Measurements from ENCODE around the gene CDH13.

CDH13 gene

DNA sequence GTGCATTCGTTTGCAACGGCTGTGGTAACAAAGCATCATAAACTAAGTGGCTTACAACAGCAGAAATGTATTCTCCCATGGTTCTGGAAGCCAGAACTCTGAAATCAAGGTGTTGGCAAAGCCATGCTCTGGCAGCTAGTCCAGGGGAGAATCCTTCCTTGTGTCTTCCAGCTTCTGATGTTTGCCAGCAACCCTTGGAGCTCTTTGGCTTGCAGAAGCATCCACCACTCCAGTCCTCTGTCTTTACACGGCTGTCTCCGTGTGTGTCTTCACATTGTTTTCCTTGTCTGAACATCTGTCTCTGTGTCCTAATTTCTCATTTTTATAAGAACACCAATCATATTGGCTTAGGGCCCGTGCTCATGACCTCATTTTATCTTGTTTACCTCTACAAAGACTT is 915.7 kb downstream of the CDH13 start:
- Histone ChIP-seq H3K79me2 (ENCODE audit: control insufficient read depth, insufficient read depth, low read length, unreplicated experiment) (no peaks in the 10 kb centered on the region), H3K36me3 (ENCODE audit: insufficient read depth, low read length) (no peaks in the 10 kb centered on the region), H3K27ac (ENCODE audit: low read depth, low read length) (no peak overlapping the region), H3K4me1 (ENCODE audit: control insufficient read depth, insufficient read depth, low read length, unreplicated experiment) (no peaks in the 10 kb centered on the region), H3K27me3 (ENCODE audit: insufficient read depth, low read length) (no peaks in the 10 kb centered on the region), H2AFZ (ENCODE audit: low read length, unreplicated experiment) (no peak overlapping the region), H3K4me3 (ENCODE audit: low read depth, low read length) (no peak overlapping the region)

DNA sequence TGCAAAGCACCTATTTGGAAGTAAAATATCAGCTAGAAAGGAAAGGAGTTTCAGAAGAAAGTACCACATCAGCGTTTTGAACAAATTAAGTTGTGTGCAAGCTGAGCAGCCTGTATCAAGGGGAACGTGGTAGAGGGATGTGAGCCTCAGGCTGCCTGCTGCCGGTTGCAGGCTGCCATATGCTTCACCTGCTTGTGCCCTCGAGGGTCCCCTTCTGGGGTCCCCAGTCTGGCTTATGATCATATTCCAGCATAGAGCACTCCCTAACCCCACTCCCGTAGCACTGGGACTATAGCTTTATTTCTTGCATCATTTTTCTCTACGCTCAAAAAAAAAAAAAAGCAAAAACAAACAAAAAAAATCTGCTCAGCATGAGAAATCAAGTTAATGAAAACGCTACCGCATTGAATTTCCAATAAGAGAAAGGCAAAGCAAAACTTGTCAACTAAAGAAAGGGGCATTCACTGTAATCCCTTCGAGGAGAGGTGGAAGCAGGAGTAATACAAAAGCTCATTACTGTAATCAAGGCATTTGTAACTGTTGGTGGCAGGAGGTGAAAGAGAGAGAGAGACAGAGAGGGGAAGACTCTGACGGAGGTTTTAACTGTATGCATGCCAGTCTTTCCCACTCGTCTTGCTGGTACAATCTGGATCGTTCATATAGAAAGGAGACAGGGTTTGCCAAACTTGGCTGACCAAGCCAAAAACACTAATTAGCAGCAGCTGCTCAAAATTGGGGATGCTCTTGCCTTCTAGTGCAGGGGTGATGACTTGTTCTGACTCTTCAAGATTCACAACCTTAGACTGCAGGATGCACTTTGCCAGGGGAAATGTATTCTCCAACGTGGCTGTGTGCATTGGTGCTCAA is 922.8 kb downstream of the CDH13 start:
- Histone ChIP-seq H3K27me3 (ENCODE audit: insufficient read depth, low read length) (no peaks in the 10 kb centered on the region), H2AFZ (ENCODE audit: low read length, unreplicated experiment) (no peak overlapping the region), H3K4me3 (ENCODE audit: low read depth, low read length) (no peak overlapping the region), H3K36me3 (ENCODE audit: insufficient read depth, low read length) (no peaks in the 10 kb centered on the region), H3K79me2 (ENCODE audit: control insufficient read depth, insufficient read depth, low read length, unreplicated experiment) (no peaks in the 10 kb centered on the region), H3K4me1 (ENCODE audit: control insufficient read depth, insufficient read depth, low read length, unreplicated experiment) (peaks cover 5% of the 10 kb centered on the region), H3K27ac (ENCODE audit: low read depth, low read length) (no peak overlapping the region)

DNA sequence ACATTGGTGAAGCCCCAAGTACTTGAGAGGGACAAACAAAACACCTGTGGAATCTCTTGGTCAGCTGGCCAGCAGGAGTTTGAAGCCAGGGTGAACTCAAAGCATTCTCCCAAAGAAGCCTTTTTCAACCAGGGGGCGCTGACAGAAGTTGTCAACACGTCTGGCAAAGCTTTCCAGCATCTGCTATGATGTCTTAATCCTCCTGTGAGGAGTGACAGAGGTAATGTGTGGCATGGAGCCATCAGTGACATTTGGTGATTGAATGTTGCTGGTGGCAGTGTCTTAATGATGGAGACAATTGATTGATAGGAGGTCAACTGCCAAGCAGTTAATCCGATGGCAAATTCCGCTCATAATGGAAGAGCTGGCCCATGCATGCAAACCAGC is 923.4 kb downstream of the CDH13 start:
- Histone ChIP-seq H2AFZ (ENCODE audit: low read length, unreplicated experiment) (no peak overlapping the region), H3K4me3 (ENCODE audit: low read depth, low read length) (no peak overlapping the region), H3K36me3 (ENCODE audit: insufficient read depth, low read length) (no peaks in the 10 kb centered on the region), H3K4me1 (ENCODE audit: control insufficient read depth, insufficient read depth, low read length, unreplicated experiment) (peaks cover 5% of the 10 kb centered on the region), H3K27ac (ENCODE audit: low read depth, low read length) (no peak overlapping the region), H3K79me2 (ENCODE audit: control insufficient read depth, insufficient read depth, low read length, unreplicated experiment) (no peaks in the 10 kb centered on the region), H3K27me3 (ENCODE audit: insufficient read depth, low read length) (no peaks in the 10 kb centered on the region)

DNA sequence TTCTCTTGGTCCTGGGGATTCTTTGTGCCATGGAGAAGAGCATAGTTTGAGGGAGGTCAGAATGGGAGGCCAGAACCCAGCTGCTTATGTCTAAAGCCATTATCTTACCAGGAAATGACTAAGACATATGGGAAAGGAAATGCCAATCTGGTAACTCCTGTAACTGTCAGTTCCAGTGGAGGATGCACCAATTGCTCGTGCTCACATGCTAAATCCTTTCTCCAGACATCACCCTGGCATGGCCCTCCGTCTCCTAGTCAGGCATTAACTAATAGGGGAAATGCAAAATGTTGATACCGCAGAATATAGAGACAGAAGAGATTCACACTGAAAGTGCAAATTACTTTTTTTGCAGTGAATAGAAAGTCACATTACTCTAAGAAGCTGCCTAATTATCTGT is 925.5 kb downstream of the CDH13 start:
- Histone ChIP-seq H3K27me3 (ENCODE audit: insufficient read depth, low read length) (no peaks in the 10 kb centered on the region), H3K79me2 (ENCODE audit: control insufficient read depth, insufficient read depth, low read length, unreplicated experiment) (no peaks in the 10 kb centered on the region), H3K27ac (ENCODE audit: low read depth, low read length) (no peak overlapping the region), H2AFZ (ENCODE audit: low read length, unreplicated experiment) (no peak overlapping the region), H3K4me1 (ENCODE audit: control insufficient read depth, insufficient read depth, low read length, unreplicated experiment) (peaks cover 5% of the 10 kb centered on the region), H3K4me3 (ENCODE audit: low read depth, low read length) (no peak overlapping the region), H3K36me3 (ENCODE audit: insufficient read depth, low read length) (no peaks in the 10 kb centered on the region)

DNA sequence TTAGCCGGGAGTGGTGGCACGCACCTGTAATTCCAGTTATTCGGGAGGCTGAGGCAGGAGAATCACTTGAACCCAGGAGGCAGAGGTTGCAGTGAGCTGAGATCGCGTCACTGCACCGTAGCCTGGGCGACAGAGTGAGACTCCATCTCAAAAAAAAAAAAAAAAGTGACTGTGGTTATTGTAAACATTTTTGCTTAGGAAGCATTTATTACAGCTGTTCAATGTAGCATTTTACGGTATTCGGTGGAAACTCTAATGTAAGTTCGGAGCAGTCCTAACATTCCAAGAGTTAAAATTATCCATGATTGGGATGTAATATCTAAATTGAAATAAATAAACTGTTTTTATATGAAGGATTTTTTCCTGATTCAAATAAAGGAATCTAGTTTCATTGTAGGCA is 926.2 kb downstream of the CDH13 start:
- Histone ChIP-seq H3K27me3 (ENCODE audit: insufficient read depth, low read length) (no peaks in the 10 kb centered on the region), H3K4me1 (ENCODE audit: control insufficient read depth, insufficient read depth, low read length, unreplicated experiment) (peaks cover 5% of the 10 kb centered on the region), H3K79me2 (ENCODE audit: control insufficient read depth, insufficient read depth, low read length, unreplicated experiment) (no peaks in the 10 kb centered on the region), H2AFZ (ENCODE audit: low read length, unreplicated experiment) (no peak overlapping the region), H3K27ac (ENCODE audit: low read depth, low read length) (no peak overlapping the region), H3K4me3 (ENCODE audit: low read depth, low read length) (no peak overlapping the region), H3K36me3 (ENCODE audit: insufficient read depth, low read length) (no peaks in the 10 kb centered on the region)

DNA sequence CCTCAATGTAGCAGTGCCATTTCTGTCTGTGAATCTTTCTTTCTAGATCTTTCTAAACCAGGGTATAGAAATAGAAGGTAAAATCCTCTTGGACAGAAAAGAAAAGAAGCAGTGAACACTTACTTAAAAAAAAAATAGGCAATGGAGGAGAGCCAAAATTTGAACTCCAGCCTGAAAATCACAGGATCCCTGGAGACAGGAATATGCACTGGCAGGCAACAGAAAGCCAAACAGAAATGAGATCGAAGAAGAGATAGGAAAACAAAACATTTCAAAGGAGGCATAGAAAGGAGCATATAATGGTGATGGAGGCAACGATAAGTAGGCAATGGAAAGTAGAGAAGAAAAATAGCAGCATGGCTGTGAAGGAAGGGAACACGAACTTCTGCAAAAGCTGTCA is 927.3 kb downstream of the CDH13 start:
- no peak overlapping the region for H3K4me3 ChIP-seq (ENCODE audit: low read depth, low read length)
- no peak overlapping the region for H2AFZ ChIP-seq (ENCODE audit: low read length, unreplicated experiment)
- H3K27me3 ChIP-seq (ENCODE audit: insufficient read depth, low read length) = no peaks in the 10 kb centered on the region
- no peak overlapping the region for H3K27ac ChIP-seq (ENCODE audit: low read depth, low read length)
- no peaks in the 10 kb centered on the region for H3K36me3 ChIP-seq (ENCODE audit: insufficient read depth, low read length)
- peaks cover 5% of the 10 kb centered on the region for H3K4me1 ChIP-seq (ENCODE audit: control insufficient read depth, insufficient read depth, low read length, unreplicated experiment)
- H3K79me2 ChIP-seq (ENCODE audit: control insufficient read depth, insufficient read depth, low read length, unreplicated experiment) = no peaks in the 10 kb centered on the region

DNA sequence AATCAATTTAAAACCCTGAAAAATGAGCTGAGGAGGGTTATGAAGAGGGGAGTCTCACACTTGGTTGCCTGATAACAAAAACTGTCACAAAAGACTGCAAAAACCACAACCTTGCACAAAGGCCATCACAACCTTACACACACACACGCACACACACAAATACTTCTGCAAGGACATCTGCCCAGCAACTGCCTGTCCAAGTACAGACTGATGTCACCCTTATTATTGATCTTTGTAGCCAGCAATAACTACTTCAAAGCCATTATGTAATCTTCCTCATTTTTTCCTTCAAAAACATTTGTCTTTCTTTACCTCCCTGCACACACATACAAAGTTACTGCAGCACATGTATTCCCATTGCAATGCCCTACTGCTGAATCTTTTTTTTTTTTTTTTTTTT is 927.8 kb downstream of the CDH13 start:
- Histone ChIP-seq H3K79me2 (ENCODE audit: control insufficient read depth, insufficient read depth, low read length, unreplicated experiment) (no peaks in the 10 kb centered on the region), H3K4me3 (ENCODE audit: low read depth, low read length) (no peak overlapping the region), H3K4me1 (ENCODE audit: control insufficient read depth, insufficient read depth, low read length, unreplicated experiment) (peaks cover 5% of the 10 kb centered on the region), H3K36me3 (ENCODE audit: insufficient read depth, low read length) (no peaks in the 10 kb centered on the region), H3K27me3 (ENCODE audit: insufficient read depth, low read length) (no peaks in the 10 kb centered on the region), H3K27ac (ENCODE audit: low read depth, low read length) (no peak overlapping the region), H2AFZ (ENCODE audit: low read length, unreplicated experiment) (no peak overlapping the region)

DNA sequence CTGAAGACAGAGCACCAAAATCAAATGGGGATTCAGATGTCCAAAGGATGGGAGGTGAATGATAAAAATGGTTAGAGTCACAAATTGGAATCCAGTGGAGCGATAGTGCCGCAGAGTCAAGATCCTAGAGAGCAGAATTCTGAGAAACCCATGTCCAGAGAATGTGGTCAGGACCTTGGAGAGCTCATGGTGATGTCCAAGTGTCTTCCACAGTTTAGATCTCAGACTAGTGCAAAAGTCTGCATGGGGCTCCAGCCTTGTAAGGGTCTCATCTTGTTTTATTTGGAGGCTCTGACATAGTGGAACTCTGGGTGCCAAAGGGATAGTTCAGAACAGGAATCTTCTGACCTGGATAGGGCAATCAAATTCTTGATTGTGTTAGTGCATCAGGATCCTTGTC is 935.1 kb downstream of the CDH13 start:
- H3K4me3 ChIP-seq (ENCODE audit: low read depth, low read length) = no peak overlapping the region
- H3K27ac ChIP-seq (ENCODE audit: low read depth, low read length) = no peak overlapping the region
- H3K36me3 ChIP-seq (ENCODE audit: insufficient read depth, low read length) = no peaks in the 10 kb centered on the region
- no peak overlapping the region for H2AFZ ChIP-seq (ENCODE audit: low read length, unreplicated experiment)
- no peaks in the 10 kb centered on the region for H3K27me3 ChIP-seq (ENCODE audit: insufficient read depth, low read length)
- no peaks in the 10 kb centered on the region for H3K4me1 ChIP-seq (ENCODE audit: control insufficient read depth, insufficient read depth, low read length, unreplicated experiment)
- H3K79me2 ChIP-seq (ENCODE audit: control insufficient read depth, insufficient read depth, low read length, unreplicated experiment) = no peaks in the 10 kb centered on the region

DNA sequence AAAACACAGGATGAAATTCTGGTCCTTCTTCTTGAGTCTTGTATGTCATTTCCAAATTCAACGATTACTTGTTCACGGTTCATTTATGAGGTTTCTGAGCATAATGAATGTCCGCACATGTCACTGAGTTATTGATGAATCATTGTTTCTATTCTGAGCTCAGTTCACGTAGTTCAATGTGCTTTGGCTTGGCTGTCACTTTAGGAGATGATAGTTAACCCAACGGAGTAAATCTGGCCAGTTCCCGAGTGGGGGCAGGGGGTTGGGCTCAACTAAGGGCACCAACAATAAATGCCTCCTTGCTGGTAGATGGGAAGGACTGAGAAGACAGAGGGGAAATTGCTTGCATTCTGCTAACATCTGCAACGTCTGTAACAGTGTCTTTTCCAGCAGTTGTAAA is 941.6 kb downstream of the CDH13 start:
- H3K4me3 ChIP-seq (ENCODE audit: low read depth, low read length) = no peak overlapping the region
- no peaks in the 10 kb centered on the region for H3K4me1 ChIP-seq (ENCODE audit: control insufficient read depth, insufficient read depth, low read length, unreplicated experiment)
- H3K27me3 ChIP-seq (ENCODE audit: insufficient read depth, low read length) = no peaks in the 10 kb centered on the region

DNA sequence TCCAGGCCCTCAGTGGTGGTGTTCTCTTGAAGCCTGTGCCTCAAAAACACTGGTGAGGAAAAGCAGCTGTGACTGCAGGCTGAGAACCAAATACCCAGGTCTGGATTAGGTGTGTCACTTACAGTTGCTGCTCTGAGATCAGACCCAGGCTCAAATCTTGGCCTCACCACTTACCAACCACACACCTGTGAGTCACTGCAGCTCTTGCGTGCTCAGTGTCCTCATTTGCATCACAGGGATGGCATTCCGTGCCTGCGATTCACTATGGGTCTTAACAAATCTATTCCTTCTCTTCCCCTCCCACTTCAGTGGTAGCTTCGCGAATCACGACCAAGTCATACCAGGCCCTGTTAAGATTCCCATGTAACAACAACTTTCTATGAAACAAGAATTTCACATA is 947.6 kb downstream of the CDH13 start:
- H3K4me3 ChIP-seq (ENCODE audit: low read depth, low read length) = no peak overlapping the region
- H3K36me3 ChIP-seq (ENCODE audit: insufficient read depth, low read length) = no peaks in the 10 kb centered on the region
- no peaks in the 10 kb centered on the region for H3K4me1 ChIP-seq (ENCODE audit: control insufficient read depth, insufficient read depth, low read length, unreplicated experiment)
- no peaks in the 10 kb centered on the region for H3K79me2 ChIP-seq (ENCODE audit: control insufficient read depth, insufficient read depth, low read length, unreplicated experiment)
- H2AFZ ChIP-seq (ENCODE audit: low read length, unreplicated experiment) = no peak overlapping the region
- H3K27me3 ChIP-seq (ENCODE audit: insufficient read depth, low read length) = no peaks in the 10 kb centered on the region
- H3K27ac ChIP-seq (ENCODE audit: low read depth, low read length) = no peak overlapping the region

More for the DNA sequence above, 941.6 kb downstream of the CDH13 start:
- Histone ChIP-seq H2AFZ (ENCODE audit: low read length, unreplicated experiment) (no peak overlapping the region), H3K36me3 (ENCODE audit: insufficient read depth, low read length) (no peaks in the 10 kb centered on the region; the same call in 1 of the 2 replicates), H3K27ac (ENCODE audit: low read depth, low read length) (no peak overlapping the region), H3K79me2 (ENCODE audit: control insufficient read depth, insufficient read depth, low read length, unreplicated experiment) (no peaks in the 10 kb centered on the region)

DNA sequence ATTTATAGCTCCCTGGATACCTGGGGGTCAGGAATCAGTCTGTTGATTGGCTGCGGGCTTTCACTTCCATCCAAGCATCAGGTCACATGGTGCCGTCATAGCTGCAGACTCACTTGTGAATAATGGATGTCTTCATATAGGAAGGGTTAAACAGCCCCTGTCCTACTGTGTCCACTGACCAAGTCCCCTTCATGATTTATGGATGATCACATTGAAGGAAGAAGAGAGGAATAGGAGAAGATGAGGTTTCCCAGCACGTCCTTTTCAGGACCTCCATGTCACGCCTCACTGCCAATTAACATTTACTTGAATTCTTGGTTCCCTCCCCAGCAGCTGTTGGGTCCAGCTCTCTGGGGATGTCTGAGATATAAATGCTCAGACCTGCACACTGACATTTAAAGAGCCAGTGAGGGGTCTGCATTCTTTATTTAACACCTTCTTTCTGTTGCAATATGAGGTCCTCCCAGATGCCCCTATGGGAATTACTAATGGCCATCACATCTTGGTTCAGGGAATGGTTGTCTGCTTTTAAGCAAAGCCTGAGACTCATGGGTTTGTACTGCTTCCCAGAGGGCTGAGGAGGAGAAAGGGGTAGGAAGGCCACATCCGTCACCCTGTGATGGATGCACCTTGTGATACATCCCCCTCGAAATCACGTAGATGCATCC is 950.4 kb downstream of the CDH13 start:
- Histone ChIP-seq H3K79me2 (ENCODE audit: control insufficient read depth, insufficient read depth, low read length, unreplicated experiment) (no peaks in the 10 kb centered on the region), H3K4me1 (ENCODE audit: control insufficient read depth, insufficient read depth, low read length, unreplicated experiment) (no peaks in the 10 kb centered on the region), H3K27me3 (ENCODE audit: insufficient read depth, low read length) (no peaks in the 10 kb centered on the region), H3K36me3 (ENCODE audit: insufficient read depth, low read length) (no peaks in the 10 kb centered on the region), H3K4me3 (ENCODE audit: low read depth, low read length) (no peak overlapping the region), H3K27ac (ENCODE audit: low read depth, low read length) (no peak overlapping the region), H2AFZ (ENCODE audit: low read length, unreplicated experiment) (no peak overlapping the region)

All from ACC112 (cell line).